ENCODE data around the gene LSM14A. TPM values are rescaled to one million over a fixed set of nuclear protein-coding genes. Genes with fewer than 3 reads are reported as not detected.
"Not testable (repeated sequence)": the region's sequence is repeated elsewhere in the genome, so short reads cannot be mapped to it uniquely, and the experiment has no call there.

Gene LSM14A
- total RNA-seq, 1 experiment from 2014 or later = 52.7 TPM

DNA sequence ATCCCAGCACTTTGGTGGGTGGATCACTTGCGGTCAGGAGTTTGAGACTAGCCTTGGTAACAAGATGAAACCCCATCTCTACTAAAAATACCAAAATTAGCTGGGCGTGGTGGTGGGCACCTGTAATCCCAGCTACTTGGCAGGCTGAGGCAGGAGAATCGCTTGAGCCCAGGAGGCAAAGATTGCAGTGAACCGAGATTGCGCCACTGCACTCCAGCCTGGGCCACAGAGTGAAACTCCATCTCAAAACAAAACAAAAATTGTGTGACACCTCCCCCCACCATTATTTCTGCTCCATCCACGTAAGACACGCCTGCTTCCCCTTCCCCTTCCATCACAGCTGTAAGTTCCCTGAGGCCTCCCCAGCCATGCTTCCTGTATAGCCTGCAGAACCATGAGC lies 13.3 kb upstream of the LSM14A start:
- not testable (repeated sequence) for DNase-seq (ENCODE audit: low spot score)

DNA sequence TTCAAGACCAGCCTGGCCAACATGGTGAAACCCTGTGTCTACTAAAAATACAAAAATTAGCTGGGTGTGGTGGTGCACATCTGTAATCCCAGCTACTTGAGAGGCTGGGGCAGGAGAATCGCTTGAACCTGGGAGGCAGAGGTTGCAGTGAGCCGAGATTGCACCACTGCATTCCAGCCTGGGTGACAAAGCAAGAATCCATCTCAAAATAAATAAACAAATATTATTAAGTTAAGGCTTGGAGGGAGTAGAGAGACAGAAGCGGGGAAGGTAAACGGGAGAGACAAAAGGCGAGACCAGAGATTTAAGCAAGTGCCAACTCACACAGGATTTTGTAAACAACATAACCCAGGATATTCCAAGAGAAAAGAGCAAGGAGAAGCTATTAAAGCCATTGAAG lies 12.8 kb upstream of the LSM14A start:
- DNase-seq (ENCODE audit: low spot score) = not testable (repeated sequence)

DNA sequence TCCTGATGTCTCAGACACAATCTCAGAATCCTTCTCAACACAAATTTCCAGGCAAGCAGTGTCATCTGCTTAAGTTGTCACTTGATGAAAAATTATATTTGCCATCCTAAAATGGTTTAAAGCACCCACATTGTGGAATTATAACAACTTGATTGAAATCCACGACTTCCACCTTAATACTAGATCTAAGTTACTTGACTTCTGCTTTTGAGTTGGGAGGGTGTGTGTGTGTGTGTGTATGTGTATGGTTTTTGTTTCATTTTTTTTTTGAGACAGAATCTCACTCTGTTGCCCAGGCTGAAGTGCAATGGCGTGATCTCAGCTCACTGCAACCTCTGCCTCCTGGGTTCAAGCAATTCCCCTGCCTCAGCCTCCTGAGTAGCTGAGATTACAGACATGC lies 10.4 kb upstream of the LSM14A start:
- not testable (repeated sequence) for DNase-seq (ENCODE audit: low spot score)

DNA sequence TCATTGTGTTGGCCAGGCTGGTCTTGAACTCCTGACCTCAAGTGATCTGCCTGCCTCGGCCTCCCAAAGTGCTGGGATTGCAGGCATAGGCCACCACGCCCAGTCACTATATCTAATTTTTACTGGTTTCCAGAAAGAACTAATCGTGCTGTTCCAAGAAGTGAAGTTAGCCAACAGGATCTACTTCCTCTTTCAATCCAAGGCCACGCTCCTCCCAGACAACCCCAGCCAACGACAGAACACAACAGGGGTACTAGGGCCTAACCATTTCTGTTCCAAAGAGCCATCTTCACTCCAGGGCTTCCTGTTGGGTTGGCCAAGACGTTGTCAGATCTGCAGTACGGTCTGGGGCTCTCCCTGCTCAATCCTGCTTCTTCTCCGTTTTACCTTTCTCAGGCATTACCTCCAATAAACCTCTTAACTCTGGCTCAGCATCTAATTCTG lies 7.0 kb upstream of the LSM14A start:
- DNase-seq (ENCODE audit: low spot score) = no peak

DNA sequence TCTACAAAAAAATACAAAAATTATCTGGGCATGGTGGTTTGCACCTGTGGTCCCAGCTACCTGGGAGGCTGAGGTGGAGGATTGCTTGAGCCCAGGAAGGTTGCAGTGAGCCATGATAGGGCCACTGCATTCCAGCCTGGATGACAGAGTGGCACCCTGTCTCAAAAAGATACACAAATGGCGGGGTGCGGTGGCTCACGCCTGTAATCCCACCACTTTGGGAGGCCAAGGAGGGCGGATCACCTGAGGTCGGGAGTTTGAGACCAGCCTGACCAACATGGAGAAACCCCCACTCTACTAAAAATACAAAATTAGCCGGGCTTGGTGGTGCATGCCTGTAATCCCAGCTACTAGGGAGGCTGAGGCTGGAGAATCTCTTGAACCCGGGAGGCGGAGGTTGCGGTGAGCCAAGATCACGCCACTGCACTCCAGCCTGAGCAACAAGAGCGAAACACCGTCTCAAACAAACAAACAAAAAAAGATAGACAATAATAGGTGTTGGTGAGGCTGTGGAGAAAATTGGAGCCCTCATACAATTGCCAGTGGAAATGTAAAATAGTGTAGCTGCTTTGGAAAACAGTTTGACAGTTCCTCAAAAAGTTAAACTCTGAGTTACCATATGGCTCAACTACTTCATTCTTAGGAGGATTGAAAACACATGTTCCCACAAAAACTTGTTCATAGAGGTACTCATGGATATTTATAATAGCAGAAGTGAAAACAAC lies 2.7 kb upstream of the LSM14A start:
- not testable (repeated sequence) for DNase-seq (ENCODE audit: low spot score)

DNA sequence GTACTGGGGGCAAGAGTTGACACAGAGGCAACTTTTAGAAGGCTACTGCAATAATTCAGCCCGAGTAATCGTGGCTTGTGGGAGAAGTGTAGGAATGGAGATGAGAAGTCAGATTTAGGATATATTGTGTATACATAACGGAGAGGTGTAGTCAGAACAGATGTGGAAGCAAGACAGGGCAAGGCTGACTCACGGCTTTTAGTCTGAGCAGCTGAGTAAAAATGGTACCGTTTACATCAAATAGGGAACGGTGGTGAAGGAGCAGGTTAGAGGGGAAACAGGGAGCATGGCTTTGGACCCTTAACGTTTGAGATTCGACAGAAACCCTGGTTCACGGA lies 796 bp upstream of the LSM14A start:
- DNase-seq (ENCODE audit: low spot score) = peak; percentile 62

DNA sequence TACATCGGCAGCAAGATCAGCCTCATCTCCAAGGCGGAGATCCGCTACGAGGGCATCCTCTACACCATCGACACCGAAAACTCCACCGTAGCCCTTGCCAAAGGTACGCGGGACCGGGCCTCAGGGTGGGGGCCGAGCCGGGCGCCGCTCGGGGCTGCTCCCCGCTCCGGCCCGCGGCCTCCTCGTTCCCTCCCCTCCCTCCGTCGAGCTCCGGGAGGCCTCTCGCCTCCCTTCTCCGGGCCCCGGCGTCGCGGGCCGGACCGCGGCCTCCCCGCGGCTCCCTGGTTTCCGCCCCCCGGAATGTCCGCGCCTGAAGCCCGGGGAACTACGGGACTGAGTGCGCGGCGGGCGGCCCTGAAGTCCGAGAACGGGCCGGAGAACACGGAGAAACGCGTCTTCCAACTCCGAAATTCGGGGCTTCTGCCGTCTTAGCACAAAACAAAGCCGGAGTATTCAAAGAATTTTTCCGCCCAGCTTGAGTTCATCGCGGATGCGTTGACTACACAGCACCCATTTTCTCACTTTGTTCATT lies 423 bp downstream of the LSM14A start:
- DNase-seq (ENCODE audit: low spot score) = no peak

DNA sequence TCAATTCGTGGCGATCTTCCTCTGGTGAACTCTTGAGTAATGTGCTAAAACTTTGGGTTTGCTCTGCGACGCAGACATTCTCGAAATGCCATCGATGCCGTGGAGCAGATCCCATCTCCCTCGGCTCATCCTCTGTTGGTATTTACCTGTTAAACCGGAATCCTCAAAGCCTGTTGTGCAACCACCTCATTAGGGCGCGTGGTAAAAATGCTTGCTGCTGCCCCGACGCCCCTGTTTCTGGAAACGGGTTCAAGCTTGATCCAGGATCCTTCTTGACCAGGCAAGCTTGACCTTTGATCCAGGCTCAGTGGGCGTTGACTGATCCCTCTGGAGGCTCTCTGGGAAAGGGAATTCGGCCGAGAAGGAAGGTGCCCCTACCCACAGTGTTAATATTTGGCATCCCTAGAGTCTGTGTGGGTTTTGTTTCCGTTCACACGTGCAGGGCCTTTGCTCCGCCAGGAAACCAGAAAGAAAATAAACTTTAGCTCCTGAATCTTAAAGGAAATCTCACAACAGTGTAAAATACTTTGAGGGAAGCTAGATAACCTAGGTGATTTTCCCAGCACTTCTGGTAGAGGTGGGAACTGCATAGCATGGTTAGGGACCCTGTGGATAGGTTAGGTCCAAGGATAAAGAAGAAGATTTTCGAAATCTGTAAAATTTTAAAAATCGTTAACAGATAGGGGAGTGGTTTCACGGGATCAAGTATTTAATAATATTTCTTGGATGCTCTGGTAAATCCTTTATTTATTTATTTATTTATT lies 1.1 kb downstream of the LSM14A start:
- DNase-seq (ENCODE audit: low spot score) = peak; percentile 42

DNA sequence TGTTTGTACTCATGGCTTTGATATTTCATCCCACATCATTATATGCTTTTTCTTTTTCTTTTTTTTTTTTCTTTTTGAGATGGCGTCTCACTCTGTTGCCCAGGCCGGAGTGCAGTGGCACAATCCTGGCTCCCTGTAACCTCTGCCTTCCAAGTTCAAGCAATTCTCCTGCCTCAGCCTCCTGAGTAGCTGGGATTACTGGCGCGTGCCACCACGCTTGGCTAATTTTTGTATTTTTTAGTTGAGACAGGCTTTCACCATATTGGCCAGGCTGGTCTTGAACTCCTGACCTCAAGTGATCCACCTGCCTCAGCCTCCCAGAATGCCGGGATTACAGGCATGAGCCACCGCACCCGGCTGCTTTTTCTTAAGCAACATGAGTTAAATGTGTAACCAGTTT lies 2.9 kb downstream of the LSM14A start:
- not testable (repeated sequence) for DNase-seq (ENCODE audit: low spot score)

DNA sequence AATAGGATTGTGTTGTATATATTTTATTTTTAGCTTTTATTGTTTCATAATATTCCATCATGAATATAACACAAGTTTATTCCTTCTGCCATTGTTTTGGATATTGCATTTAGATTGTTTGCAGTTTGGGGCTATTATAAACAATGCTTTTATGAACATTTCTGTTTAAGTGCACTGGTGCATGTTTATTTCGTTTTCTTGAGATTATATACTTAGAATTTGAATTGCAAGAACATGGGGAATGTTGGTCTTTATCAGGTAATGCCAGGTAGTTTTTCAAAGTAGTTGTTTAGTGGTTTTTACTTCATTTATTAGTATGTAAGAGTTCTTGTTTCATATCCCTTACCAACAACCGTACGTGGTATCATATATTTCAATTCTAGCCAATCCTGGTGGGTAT lies 4.3 kb downstream of the LSM14A start:
- no peak for DNase-seq (ENCODE audit: low spot score)

DNA sequence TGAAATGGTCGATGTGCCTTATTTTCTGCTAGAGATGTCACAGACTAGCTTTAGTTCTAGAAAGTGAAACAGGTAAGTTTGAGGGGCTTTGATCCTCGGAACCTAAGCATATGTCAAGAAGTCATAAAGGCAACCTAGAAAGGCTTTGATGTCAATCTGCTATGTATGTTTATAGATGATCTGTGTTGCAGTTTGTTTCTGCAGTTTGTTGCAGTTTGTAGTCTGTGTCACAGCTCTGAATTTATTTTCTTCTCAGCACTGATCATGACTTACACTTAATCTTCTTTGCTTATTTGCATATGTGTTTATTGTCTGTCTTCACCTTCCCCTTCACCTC lies 5.9 kb downstream of the LSM14A start:
- DNase-seq (ENCODE audit: low spot score) = no peak

DNA sequence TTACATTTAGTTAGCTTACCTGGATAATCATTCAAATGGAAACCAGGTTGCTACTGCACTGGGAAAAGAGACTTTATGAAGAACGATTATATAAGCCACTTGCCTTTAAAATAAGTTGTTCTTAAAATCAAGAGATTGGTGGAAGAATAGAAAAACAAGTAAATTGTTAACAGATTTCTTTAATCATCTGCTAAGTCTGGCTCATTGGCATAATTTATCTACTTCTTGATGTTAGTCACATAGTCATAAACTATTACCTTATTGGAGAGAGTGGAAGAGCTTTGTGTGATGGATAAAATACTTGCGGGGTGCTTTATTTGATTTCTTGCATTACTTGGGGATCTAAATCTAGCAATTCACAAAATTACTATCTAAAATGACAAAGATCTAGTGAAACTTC lies 6.8 kb downstream of the LSM14A start:
- no peak for DNase-seq (ENCODE audit: low spot score)

DNA sequence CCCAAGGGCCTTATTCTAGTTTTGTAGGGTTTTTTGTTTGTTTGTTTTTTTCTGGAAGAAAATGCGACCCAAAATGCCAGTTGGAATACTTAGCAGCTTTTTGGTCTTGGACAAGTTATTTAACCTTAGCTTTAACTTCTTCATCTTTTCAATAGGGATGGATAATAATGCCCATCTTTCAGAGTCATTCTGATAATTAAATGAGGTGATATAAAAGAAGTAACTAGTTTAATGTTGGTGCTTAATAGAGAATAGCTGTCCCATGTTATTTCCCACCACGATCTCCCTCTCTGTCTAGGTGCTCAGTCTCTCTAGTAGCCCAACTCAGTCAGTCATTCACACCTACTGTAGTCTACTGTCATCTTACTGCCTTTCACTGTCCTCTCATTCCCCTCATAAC lies 8.0 kb downstream of the LSM14A start:
- DNase-seq (ENCODE audit: low spot score) = no peak

DNA sequence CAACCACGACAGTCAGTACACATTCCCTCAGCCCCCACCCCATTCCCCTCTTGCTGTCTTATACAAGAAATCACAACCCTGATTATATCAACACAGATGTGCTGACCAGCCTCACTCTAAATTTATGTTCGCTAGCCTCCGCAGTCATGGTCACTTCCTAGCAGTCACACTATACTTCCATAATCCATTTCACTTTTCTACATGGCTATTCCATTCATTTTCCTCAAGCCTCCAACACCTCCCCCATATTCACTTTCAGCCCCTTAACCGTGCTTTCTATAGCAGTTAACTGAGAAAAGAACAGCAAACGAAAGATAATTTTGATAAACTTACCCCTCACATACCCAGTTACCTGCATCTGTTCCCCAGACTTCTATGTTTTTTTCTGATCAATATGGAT lies 8.4 kb downstream of the LSM14A start:
- no peak for DNase-seq (ENCODE audit: low spot score)

DNA sequence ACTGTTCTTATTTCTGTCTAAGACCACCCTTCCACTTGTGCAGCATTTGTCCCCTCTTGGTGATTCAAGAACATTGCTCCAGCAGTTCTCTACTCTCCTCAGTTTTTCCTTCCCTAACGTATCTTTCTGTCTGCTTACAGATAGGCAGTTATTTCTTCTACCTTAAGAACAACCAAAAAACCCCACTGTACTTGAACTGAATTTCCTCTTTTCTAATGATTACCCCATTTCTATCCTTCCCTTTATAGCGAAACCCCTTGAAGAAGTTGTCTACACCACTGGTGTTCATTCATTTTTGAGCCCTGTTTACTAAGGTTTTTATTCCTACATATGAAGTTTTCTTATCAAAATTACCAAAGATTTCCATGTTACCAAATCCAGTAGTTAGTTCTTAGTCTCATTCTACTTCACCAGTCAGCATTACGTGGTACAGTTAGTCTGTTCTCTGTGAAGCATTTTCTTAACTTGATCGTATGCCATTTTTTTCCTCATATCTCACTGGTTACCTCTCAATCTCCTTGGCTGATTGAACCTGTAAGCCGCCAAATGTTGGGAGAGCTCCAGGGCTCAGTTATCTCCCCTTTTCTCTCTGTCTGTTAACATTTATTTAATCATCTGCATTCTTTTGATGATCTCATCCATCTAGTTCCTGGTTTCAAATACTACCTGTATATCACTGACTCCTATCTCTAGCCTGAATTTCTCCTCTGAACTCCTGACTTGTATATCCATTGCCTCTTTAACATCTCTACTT lies 9.0 kb downstream of the LSM14A start:
- DNase-seq (ENCODE audit: low spot score) = no peak

DNA sequence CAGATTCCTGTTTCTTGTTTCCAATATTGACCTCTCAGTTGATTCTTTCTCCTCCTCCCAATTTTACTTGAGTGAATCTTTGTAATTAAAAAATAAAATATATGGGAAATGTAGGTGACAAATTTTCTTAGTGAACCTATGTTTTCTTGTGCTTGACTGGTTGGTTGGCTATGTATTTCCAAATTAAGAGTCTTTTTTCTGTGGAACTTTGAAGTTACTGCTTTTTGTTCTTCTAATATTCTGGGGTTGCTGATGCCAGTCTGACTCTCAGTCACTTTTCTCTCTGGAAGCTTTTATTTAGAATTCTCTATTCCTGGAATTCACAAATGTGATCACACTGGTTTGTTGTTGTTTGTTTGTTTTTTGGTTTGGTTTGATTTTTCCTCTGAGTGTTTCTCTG lies 9.8 kb downstream of the LSM14A start:
- DNase-seq (ENCODE audit: low spot score) = no peak

DNA sequence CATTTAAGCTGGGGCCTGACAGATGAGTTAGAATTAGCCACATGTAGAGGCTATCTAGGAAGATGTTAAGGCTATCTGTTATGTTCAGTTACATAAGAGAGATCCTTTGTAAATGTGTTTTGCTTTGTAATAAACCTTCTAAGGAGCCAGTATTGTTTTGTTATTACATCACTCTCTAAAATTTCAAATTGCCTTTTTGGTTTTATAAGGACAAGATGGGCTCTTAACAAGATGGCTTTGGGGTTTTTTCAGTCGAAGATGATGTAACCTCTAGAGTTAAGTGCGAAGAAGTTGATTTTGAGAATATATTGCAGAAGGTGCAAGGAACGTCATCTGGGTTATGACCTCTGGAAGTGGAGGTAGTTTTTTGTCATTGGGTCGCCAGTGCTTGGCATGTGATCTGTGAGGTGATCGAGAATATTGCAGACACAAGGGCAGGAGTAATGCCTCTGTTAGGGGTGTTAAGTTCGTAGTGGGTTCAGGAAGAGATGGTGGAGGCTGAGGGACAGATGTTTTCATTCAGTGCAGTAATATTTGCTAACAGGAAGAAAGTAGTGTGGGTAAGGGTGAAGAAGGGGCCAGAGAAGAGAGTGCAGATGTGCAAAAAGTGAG lies 12.7 kb downstream of the LSM14A start:
- no peak for DNase-seq (ENCODE audit: low spot score)

DNA sequence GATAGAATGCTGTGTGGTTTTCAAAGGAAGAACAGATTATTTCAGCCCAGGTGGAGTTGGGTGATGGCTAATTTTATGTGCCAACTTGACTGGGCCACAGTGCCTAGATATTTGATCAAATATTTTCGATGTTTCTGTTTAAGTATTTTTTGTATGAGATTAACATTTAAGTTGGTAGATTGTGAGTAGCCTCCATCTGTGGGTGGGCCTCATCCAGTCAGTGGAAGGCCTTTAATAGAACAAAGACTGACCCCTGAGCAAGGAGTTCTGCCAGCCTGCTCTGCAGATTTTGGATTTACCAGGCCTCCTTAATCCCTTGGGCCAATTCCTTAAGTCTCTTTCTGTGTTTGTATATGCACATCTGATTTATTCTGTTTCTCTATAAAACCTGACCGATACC lies 13.9 kb downstream of the LSM14A start:
- no peak for DNase-seq (ENCODE audit: low spot score)

DNA sequence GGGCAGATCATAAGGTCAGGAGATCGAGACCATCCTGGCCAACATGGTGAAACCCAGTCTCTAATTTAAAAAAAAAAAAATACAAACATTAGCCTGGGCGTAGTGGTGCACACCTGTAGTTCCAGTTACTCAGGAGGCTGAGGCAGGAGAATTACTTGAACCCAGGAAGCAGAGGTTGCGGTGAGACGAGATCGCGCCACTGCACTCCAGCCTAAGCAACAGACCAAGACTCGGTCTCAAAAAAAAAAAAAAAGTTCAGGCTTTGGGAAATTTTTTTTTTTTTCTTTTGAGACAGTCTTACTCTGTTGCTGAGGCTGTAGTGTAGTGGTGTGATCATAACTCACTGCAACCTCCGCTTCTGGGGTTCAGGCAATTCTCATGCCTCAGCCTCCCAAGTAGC lies 14.7 kb downstream of the LSM14A start:
- DNase-seq (ENCODE audit: low spot score) = no peak

DNA sequence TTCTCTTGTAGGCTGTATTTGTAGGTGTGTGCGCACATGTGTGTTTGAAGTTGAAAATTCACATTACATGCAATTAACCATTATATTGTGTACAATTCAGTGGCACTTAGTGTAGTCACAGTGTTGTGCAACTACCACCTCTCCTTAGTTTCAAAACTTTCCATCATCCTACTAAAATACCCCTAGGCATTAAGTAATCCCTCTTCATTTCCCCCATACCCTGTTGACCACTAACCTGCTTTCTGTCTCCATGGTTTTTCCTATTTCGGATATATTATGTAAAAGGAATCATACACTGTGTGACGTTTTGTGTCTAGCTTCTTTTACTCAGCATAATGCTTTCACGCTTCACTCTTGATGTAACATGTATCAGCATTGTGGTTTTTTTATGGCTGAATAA lies 16.1 kb downstream of the LSM14A start:
- DNase-seq (ENCODE audit: low spot score) = no peak

DNA sequence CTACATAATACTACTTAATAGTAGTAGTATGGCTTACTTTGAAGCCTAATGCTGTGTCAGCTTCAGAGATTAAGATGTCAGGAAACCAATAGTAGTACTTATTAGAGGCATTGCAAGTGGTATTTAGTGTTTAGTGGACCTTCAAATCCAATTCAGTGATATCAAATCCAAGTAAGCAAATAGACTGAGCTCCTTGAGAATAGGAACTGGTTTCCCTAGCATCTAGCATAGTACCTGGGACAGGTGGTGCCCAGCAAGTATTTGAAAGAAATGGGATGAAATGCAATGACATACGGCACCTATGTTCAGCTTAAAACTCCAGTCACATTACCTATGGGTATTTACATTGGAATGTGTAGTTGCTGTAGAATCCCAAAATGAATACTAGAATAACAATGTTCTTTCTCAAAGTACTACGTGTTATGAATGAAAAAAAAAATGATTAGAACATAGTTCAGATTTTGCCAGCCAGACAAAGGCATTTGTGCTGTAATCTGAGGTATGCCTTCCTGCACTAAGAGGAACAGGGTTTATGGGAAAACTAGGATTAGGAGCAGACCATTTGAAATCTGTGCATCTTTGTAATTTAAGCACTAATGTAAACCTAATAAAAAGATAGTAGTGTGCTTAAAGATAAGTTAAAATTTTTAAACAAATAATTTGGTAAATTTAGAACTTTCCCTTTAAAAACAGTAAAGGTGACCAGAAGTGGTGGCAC lies 17.1 kb downstream of the LSM14A start:
- DNase-seq (ENCODE audit: low spot score) = no peak

Measured in A172 (cell line).